Activated CD8-positive, alpha-beta memory T cell treated with anti-CD3 and anti-CD28 coated beads for 36 hours (primary cell): ENCODE data around the gene HHAT. TPM values are rescaled to one million over a fixed set of nuclear protein-coding genes. Genes with fewer than 3 reads are reported as not detected.

Experiments used
- CTCF ChIA-PET: fragments of 350-600 bp; sonication (Branson Sonifier 250); formaldehyde crosslinking; loops from one replicate; lab custom pipeline; 2021; ENCODE audit warnings: antibody characterized with exemption; lab: Charles Lee
- POLR2A ChIA-PET: fragments of 350-600 bp; sonication (Branson Sonifier 250); formaldehyde crosslinking; loops from one replicate; lab custom pipeline; 2021; ENCODE audit warnings: antibody characterized with exemption; lab: Charles Lee
- total RNA-seq, 2 experiments: library from RNA; stranded (reverse); gene quantifications; one replicate each; pipeline ENCODE4 v1.2.3, GENCODE V29; 2021

The HHAT gene
- total RNA-seq, 2 experiments from 2014 or later = 0.82 to 1.5 TPM

DNA sequence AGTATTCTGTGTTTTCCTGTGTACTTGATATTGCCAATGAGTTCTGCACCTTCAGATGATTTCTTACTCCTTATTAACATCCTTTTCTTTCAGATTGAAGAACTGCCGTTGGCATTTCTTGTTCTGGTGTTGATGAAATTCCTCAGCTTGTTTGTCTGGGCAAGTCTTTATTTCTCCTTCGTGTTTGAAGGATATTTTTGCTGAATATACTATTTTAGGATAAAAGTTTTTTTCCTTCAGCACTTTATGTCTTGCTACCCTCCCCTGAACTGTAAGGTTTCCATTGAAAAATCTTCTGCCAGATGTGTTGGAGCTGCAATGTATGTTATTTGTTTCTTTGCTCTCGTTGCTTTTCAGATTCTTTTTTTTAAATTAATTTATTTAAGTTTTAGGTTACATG is 265.9 kb downstream of the HHAT start:
- POLR2A ChIA-PET = no interaction called here

DNA sequence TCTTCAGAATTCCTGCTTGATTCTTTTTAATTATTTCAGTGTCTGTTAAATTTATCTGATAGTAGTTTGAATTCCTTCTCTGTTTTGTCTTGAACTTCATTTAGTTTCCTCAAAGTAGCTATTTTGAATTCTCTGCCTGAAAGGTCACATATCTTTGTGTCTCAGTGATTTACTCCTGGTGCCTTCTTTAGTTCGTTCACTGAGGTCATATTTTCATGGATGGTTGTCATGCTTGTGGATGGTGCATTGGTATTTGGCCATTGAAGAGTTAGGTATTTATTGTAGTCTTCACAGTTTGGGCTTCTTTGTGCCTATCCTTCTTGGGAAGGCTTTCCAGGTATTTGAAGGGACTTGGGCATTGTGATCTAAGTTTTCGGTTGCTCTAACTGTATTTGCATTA is 267.9 kb downstream of the HHAT start:
- CTCF ChIA-PET = no interaction called here
- POLR2A ChIA-PET = no interaction called here

More for the DNA sequence above, 265.9 kb downstream of the HHAT start:
- CTCF ChIA-PET = no interaction called here

- CTCF ChIA-PET = interaction anchor here (0.6 kb wide), 1 partner anchor 189 kb away, joined by 3 read pairs; no protein-coding TSS in a partner anchor
- POLR2A ChIA-PET = no interaction called here
Measured at GRCh38 chr1:210597555-210598134, 268.9 kb downstream of the HHAT start.

GRCh38 chr1:210598135-210598652 is 269.5 kb downstream of the HHAT start:
- CTCF ChIA-PET = no interaction called here

DNA sequence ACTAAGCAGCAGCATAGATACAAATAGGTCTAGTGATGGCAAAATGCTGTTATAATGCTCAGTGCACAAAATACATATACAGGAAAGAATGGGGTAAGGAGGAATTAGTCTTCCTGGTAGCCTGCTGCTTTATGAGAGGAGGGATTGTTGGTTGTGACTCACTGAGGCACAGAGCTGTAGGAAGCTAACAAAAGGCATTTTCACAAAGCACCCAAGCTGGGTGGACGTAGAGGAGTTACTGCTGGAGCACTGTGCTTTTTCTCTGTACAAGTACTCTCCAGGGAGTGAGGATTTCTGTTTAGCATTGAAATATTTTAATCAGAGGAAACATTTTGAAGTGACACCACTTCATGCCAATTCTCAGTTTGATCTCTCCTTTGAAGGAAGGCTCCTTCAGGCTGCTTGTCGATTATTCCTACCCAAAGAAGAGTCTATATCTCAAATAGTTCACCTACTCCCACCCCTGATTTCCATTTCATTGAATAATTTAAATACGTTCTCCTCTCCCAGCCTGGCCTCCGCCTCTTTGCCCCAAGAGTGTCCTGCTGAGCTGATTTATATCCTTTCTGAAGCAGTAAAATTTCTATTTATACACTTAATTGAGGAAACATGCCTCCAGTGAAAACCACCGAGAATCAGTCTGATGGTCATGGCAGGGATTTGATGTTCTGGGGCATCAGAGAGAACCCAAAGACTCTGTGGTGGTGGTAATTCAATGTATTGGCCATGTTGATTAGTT is 271.9 kb downstream of the HHAT start:
- POLR2A ChIA-PET = no interaction called here
- CTCF ChIA-PET = no interaction called here

More at GRCh38 chr1:210598135-210598652, 269.5 kb downstream of the HHAT start:
- POLR2A ChIA-PET = no interaction called here

DNA sequence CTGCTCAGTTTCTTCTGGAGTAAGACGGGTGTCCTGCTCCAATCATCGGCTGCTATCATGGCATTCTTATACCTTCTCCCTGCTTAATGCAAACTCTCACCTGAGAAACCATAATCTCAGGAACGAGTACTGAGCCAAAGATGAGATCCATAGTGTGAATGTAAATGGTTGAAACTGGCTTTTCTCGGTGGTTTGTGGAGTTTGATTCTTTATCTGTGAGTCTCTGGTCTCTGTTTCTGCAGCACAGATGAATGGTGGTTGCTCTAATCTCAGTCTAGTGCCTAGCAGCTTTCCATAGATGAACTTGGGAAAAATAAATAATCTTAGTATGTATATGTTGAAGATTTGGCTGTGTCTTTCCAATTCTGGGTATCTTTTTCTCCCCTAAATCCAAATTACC is 274.4 kb downstream of the HHAT start:
- ChIA-PET CTCF (no interaction called here), POLR2A (no interaction called here)

DNA sequence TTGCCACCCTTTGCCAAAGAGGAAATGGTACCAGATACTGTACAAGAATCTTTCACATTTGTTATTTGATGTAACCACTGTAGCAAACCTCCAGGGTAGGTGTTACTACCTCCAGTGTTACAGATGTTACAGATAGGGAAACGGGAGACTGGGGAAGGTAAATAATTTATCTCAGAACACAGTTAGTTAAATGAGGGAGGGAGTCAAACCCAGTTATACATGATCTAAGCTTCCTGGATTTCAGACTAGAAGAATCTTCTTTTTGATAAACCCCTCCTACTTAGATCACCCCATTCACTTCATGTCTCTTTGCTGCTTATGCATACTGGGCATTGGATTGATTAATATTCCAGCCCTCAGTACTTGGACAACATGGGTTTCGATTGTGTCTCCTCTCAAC is 276.4 kb downstream of the HHAT start:
- ChIA-PET POLR2A (no interaction called here), CTCF (no interaction called here)

GRCh38 chr1:210607361-210607760 is 278.7 kb downstream of the HHAT start:
- ChIA-PET CTCF (no interaction called here), POLR2A (no interaction called here)

- ChIA-PET CTCF (no interaction called here), POLR2A (no interaction called here)
Measured at GRCh38 chr1:210608767-210609166, 280.1 kb downstream of the HHAT start.

- CTCF ChIA-PET = no interaction called here
- POLR2A ChIA-PET = no interaction called here
Measured at GRCh38 chr1:210616356-210616755, 287.7 kb downstream of the HHAT start.

DNA sequence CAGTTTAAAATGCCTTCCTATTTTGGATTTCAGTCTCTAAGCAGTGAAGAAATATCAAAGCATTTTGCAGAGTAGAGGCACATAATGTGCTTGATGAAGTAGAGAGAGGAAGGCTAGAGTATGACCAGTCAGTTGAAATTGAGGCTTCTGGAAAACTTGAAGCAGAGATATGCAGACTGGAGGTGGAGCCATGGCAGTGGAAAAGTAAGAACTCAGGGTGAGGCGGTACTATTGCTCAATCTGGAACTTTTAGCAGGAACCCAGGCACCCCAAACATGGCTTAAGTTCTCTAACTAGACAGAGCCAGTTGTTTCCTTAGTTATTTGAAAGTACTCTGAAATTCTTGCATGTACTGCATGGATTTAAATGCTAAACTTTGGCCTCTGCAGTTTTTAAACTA is 288.6 kb downstream of the HHAT start:
- CTCF ChIA-PET = no interaction called here
- POLR2A ChIA-PET = no interaction called here

DNA sequence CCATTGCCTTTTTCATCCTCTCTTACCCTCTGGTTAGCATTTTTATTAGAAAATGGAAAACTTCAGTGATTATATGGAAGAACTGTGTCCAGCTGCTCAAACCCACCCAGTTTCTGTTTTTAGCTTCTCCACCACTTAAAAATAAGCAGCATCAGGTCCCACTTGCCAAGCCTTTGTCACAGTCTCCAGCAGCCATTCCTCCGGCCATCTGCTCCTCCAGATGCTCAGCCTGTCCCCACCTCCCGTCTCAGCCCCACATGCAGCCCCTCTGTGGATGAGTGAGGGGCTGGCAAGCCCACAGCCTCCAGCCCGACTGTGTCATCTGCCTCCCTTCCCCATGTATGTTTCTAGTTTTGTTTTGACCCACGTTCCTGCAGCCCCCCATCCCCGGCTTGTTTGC is 289.7 kb downstream of the HHAT start:
- CTCF ChIA-PET = no interaction called here
- POLR2A ChIA-PET = no interaction called here

- CTCF ChIA-PET = interaction anchor here (0.7 kb wide), 1 partner anchor 171 kb away, joined by 4 read pairs; no protein-coding TSS in a partner anchor
- POLR2A ChIA-PET = no interaction called here
Measured at GRCh38 chr1:210620867-210621488, 292.3 kb downstream of the HHAT start.

DNA sequence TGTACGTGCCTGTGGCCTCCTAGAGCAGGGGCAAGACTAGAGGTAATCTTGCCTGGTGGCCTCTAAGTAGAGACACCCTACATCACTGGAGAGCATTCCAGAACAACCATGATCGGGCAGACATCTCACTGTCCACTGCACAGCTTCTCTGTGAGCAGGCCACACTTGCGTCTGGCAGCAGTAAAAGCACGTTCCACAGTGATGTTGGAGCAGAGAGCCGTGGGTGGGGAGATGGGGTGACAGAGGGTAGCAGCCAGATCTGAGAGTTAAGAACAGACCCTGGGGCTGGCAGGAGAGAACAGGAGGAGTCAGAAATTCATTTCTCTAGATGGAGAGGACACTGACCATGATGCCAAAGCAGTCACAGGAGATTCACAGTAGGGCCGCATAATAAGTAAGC is 293.0 kb downstream of the HHAT start:
- ChIA-PET CTCF (no interaction called here), POLR2A (no interaction called here)

GRCh38 chr1:210624722-210625121 is 296.0 kb downstream of the HHAT start:
- ChIA-PET CTCF (no interaction called here), POLR2A (no interaction called here)

DNA sequence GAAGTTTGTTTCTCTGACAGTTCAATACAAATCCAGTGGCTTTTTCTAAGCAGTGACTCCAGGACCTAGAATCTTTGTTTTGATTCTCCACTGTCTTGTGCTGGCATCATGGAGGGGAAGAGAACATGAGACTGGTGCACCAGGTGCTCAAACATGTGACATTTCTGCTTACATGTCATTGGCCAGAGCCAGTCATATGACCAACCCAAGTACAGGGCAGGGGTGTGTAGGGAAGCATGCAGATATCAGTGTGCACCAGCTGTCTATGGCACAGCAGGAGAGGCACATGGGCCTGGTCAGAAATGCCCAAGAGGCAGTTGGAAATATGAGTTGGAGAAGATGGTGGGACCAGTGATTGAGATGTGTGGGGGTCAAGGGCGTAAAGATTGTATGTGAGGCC is 297.0 kb downstream of the HHAT start:
- CTCF ChIA-PET = no interaction called here
- POLR2A ChIA-PET = no interaction called here

DNA sequence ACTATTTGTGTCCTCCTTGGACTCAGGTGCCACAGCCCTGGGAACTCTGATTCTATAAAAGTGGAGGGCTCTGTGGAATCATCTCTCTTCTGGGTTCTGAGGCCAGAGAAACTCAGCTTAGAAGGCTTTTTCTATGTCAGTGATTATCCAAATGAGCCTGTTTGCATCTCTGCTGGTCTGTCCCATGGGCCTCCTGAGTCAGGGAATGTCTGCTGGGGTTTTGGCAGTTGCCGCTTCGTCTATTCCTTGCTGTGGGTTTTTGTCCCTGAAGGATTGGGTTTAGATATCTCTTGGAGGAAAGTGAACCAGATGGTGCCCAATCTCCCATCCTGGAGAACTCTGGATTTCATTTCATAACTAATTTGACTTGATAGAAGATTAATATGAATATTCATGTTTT is 297.6 kb downstream of the HHAT start:
- ChIA-PET POLR2A (no interaction called here), CTCF (no interaction called here)

DNA sequence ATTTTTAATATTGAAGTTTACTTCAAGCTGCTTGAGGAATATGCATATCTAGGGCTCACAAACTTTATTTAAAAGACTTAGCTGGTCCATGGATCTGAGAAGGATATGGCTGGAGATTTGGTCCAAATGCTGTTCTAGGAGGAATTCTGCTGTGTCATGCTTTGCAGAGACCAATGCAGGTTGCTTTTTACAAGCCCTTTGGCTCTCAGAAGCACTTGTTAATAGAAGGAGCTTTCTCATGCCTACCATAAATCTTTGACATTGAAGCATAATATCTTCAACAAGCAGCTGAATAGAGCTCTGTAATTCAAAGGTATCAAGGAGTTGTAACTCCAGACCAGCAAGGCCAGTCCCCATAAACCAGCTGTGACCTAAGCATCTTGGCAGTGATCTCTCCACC is 299.1 kb downstream of the HHAT start:
- CTCF ChIA-PET = no interaction called here

DNA sequence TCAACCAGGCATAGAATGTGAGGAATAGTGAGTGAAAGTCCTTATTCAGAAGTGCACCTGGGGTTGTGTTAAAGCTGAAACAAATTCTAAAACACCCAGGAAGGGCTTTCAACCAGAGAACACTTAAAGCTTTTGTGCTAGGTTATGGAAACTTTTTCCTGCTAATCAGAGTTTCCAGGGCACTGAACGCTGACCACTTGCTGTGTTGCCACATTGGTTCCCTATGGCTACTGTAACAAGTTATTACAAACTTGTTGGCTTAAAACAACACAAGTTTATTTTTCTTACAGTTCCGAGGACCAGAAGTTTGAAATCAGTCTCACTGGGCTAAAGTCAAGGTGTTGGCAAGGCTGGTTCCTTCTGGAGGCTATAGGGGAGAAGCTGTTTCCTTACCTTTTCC is 300.6 kb downstream of the HHAT start:
- CTCF ChIA-PET = no interaction called here
- POLR2A ChIA-PET = no interaction called here

More for the DNA sequence above, 299.1 kb downstream of the HHAT start:
- POLR2A ChIA-PET = no interaction called here

DNA sequence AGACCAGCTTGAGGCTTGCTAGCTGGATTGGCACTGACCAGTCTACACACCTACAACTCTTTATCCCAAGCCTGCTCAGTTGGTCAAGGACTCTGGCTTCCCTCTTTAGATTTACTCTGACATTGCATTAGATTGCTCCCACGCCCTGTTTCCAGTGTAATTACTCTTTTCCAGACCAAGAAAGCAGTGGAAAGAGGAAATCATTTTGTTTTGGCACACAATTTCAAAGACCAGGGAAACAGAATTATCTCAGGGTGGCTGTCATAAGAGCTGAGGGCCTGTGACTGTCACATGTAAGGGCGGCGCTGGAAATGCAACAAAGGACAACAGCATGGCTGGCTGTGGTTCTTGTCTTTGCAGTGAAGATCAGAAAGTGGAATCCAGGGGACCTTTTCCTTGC is 302.7 kb downstream of the HHAT start:
- POLR2A ChIA-PET = no interaction called here

DNA sequence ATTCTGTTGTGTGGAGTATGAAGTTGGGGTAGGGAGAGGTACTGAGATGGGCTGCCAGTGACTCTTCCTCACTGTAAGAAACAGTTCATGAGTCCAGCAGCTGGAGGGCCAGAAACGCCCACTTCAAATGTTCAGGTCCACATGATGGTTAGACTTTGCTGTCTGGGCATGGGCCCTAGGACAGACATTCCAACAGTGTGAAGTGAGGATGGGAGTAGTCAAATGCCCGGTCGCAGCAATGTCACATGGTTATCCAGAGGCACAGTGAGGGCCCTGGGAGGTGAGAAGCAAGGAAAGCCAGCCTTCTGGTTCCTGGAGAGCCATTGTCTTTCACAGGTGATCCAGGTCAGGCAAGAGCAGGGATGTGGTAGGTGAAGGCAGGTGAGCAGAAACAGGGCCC is 304.4 kb downstream of the HHAT start:
- CTCF ChIA-PET = no interaction called here
- POLR2A ChIA-PET = no interaction called here

More for the DNA sequence above, 302.7 kb downstream of the HHAT start:
- CTCF ChIA-PET = no interaction called here
